K562 (cell line): ENCODE results near the gene ARFGEF2. TPM values are rescaled to one million over a fixed set of nuclear protein-coding genes. Genes with fewer than 3 reads are reported as not detected.

Source experiments
- ATAC-seq: fragments of 200-7000 bp; cut with Tn5 transposase; 3 replicates; pipeline ENCODE4 v1.9.1; 2020; ENCODE audit warnings: moderate library complexity
- BruUV-seq: library from RNA; stranded (reverse); fragments of 400-500 nt; replicated peaks from 2 replicates; lab custom pipeline; 2021; lab: Mats Ljungman, UMichigan
- CTCF ChIA-PET: fragments of 300-600 bp; formaldehyde crosslinking; extraction: SDS; loops from one replicate; lab custom pipeline; 2021; ENCODE audit warnings: low intra/inter-chr PET ratio; lab: Yijun Ruan, JAX
- POLR2A ChIA-PET: fragments of 300-600, 350-650 bp; sonication (Branson Sonifier 250); formaldehyde crosslinking; extraction: SDS; loops from one replicate; lab custom pipeline; 2021; ENCODE audit warnings: antibody characterized with exemption, inconsistent platforms; lab: Yijun Ruan, JAX
- DNase-seq, 4 experiments: peaks; one replicate each; pipeline versions ENCODE4 v3.0.0 to v3.0.0-alpha.2; 2011 to 2018; ENCODE audit warnings: low spot score in 3 of 4, mixed read lengths in 3 of 4; ENCODE audit errors: extremely low read depth in 1 of 4
- FAIRE-seq: peaks from 2 replicates; lab custom pipeline; 2011; peaks lifted over from hg19 to GRCh38; lab: Jason Lieb, UNC
- H2AFZ ChIP-seq: 2 replicates; pipeline ENCODE4 v1.6.0; 2011; ENCODE audit warnings: low read depth, low read length, control low read depth, inconsistent platforms
- H3K27ac ChIP-seq: fragments of 200-600 bp; 3 replicates; pipeline ENCODE4 v1.8.0; 2011; ENCODE audit warnings: low read depth, mild to moderate bottlenecking, control low read depth, inconsistent platforms, low read length, moderate library complexity, mixed read lengths; ENCODE audit errors: extremely low read depth
- H3K27me3 ChIP-seq, 2 experiments: fragments of 300-600 bp in 1 of 2; 2 replicates in 1 of 2; 3 replicates in 1 of 2; pipeline versions ENCODE4 v1.6.0 to v1.8.0; 2011; ENCODE audit warnings: inconsistent platforms in 2 of 2, low read length in 2 of 2, mild to moderate bottlenecking in 1 of 2, mixed read lengths in 1 of 2, moderate library complexity in 1 of 2; ENCODE audit not compliant: control insufficient read depth in 2 of 2, insufficient read depth in 2 of 2
- H3K36me3 ChIP-seq: fragments of 300-600 bp; 3 replicates; pipeline ENCODE4 v1.8.0; 2011; ENCODE audit warnings: mild to moderate bottlenecking, low read length, inconsistent platforms; ENCODE audit not compliant: control insufficient read depth, insufficient read depth
- H3K4me1 ChIP-seq, 2 experiments: fragments of 200-600 bp in 1 of 2; replicated peaks in 1 of 2; 2 replicates in 1 of 2; 3 replicates in 1 of 2; pipeline versions ENCODE4 v1.5.1 to v1.8.0; 2011; ENCODE audit warnings: inconsistent platforms in 2 of 2, low read length in 2 of 2, mild to moderate bottlenecking in 1 of 2, mixed read lengths in 1 of 2, moderate library complexity in 1 of 2; ENCODE audit not compliant: control insufficient read depth in 2 of 2, insufficient read depth in 2 of 2
- H3K4me2 ChIP-seq: 2 replicates; pipeline ENCODE4 v1.6.1; 2011; ENCODE audit warnings: low read length, control low read depth, inconsistent platforms, mixed read lengths; ENCODE audit not compliant: insufficient read depth
- H3K4me3 ChIP-seq: fragments of 200-600 bp; sonication (generic), shearing (Covaris generic); 2 replicates; pipeline ENCODE4 v1.5.1; 2016; ENCODE audit warnings: control low read depth, inconsistent platforms
- H3K79me2 ChIP-seq: fragments of 200-600 bp; 3 replicates; pipeline ENCODE4 v1.8.0; 2011; ENCODE audit warnings: low read length, inconsistent platforms; ENCODE audit not compliant: control insufficient read depth, insufficient read depth
- H3K9ac ChIP-seq, 2 experiments: 2 replicates each; pipeline versions ENCODE4 v1.6.0 to v1.6.1; 2011; ENCODE audit warnings: low read depth in 2 of 2, low read length in 2 of 2, control low read depth in 1 of 2, inconsistent platforms in 1 of 2, mild to moderate bottlenecking in 1 of 2, mixed read lengths in 1 of 2; ENCODE audit not compliant: insufficient read depth in 1 of 2
- H3K9me1 ChIP-seq: one replicate; pipeline ENCODE4 v1.6.0; 2011; ENCODE audit warnings: inconsistent platforms, mild to moderate bottlenecking, low read length, moderate library complexity; ENCODE audit not compliant: control insufficient read depth, insufficient read depth
- H3K9me3 ChIP-seq: replicated peaks from 2 replicates; pipeline ENCODE4 v1.5.1; 2011; ENCODE audit warnings: low read depth, low read length, inconsistent platforms; ENCODE audit not compliant: control insufficient read depth, insufficient read depth
- H4K20me1 ChIP-seq: replicated peaks from 2 replicates; pipeline ENCODE4 v1.6.1; 2011; ENCODE audit warnings: low read length, inconsistent platforms, mixed read lengths; ENCODE audit not compliant: control insufficient read depth, insufficient read depth
- DACH1 ChIP-seq: fragments of 450-650 bp; IDR thresholded peaks from 2 replicates; pipeline ENCODE4 v1.6.1; 2018; ENCODE audit not compliant: partially characterized antibody
- ELF1 ChIP-seq: fragments of 200-800 bp; sonication (Bioruptor generic); IDR thresholded peaks from 2 replicates; pipeline ENCODE4 v1.6.1; 2016; ENCODE audit warnings: missing genetic modification characterization, missing compliant biosample characterization
- HMG20A ChIP-seq: fragments of 450-650 bp; formaldehyde crosslinking; conservative IDR thresholded peaks from 2 replicates; pipeline ENCODE4 v1.4.0; 2020; ENCODE audit warnings: mild to moderate bottlenecking, mixed read lengths
- KLF10 ChIP-seq: fragments of 250-450 bp; sonication (Bioruptor Pico); IDR thresholded peaks from 2 replicates; pipeline ENCODE4 v1.6.1; 2021; ENCODE audit warnings: matching md5 sums
- MEIS2 ChIP-seq: fragments of 450-650 bp; IDR thresholded peaks from 2 replicates; pipeline ENCODE4 v1.6.1; 2014; ENCODE audit warnings: mild to moderate bottlenecking; ENCODE audit not compliant: partially characterized antibody
- NCOA4 ChIP-seq: fragments of 450-650 bp; IDR thresholded peaks from 2 replicates; pipeline ENCODE4 v1.6.1; 2018; ENCODE audit warnings: mild to moderate bottlenecking; ENCODE audit not compliant: partially characterized antibody
- NFRKB ChIP-seq: fragments of 450-650 bp; IDR thresholded peaks from 2 replicates; pipeline ENCODE4 v1.6.1; 2016; ENCODE audit warnings: low read depth
- SMARCA5 ChIP-seq: fragments of 450-650 bp; IDR thresholded peaks from 2 replicates; pipeline ENCODE4 v1.6.1; 2016
- UBTF ChIP-seq, 2 experiments: IDR thresholded peaks; 2 replicates each; pipeline ENCODE4 v1.6.1; 2012; ENCODE audit warnings: improper control_type of control experiment in 2 of 2, low read depth in 2 of 2, low read length in 2 of 2, borderline replicate concordance in 1 of 2
- WGBS: fragments of 100-300 bp; shearing (Covaris generic); methylation state at CpG from one replicate; pipeline ENCODE4 v1.1.6; 2016; ENCODE audit warnings: low coverage, mixed read lengths; ENCODE audit not compliant: insufficient coverage; ENCODE audit errors: missing lambda C conversion rate; 5-methylcytosine and 5-hydroxymethylcytosine counted together
- in situ Hi-C: fragments of 300-500 bp; cut with MboI; formaldehyde crosslinking; loops from 4 replicates; pipeline ENCODE4 v1.15.0; 2018; ENCODE audit warnings: inconsistent platforms, mixed read lengths
- intact Hi-C: fragments of 100-400 bp; cut with micrococcal nuclease; formaldehyde crosslinking; loops from 2 replicates; pipeline ENCODE4 v1.14.2; 2022
- polyA plus RNA-seq, 8 experiments: library from polyadenylated mRNA; depleted of rRNA in 4 of 8; stranded (reverse) in 5 of 8; unstranded in 3 of 8; fragments of >200 nt; fragmentation: Nextera tagmentation in 2 of 8; fragmentation: Illumina TruSeq in 1 of 8; extraction: Ambion mirVana in 2 of 8; extraction: Trizol in 1 of 8; gene quantifications; 2 replicates each; pipeline versions ENCODE4 v1.2.1 to v1.2.3, GENCODE V29; 2011 to 2014; ENCODE audit warnings: inconsistent platforms in 1 of 8, missing spikeins in 1 of 8
- total RNA-seq, 7 experiments: library from RNA; depleted of rRNA in 6 of 7; stranded (reverse); fragments of >200 nt in 6 of 7; fragmentation: Illumina TruSeq in 2 of 7; extraction: Trizol in 2 of 7; gene quantifications; 2 replicates each; pipeline versions ENCODE4 v1.2.1 to v1.2.3, GENCODE V29; 2011 to 2021; ENCODE audit warnings: low replicate concordance in 1 of 7

Gene ARFGEF2
- total and polyA plus RNA-seq, 9 of the 15 experiments (the other 6 are each of a cell fraction or from before 2014, with no cell fraction given): 4.2 to 18.8 (median 13.7) TPM

- BruUV-seq: no TSS peak
- 98% methylated on average over 3 of the region's 3 CpGs for WGBS
- ChIA-PET CTCF (no interaction called here), POLR2A (interaction anchor here (0.7 kb wide), 1 partner anchor 316 kb away, joined by 3 read pairs; no protein-coding TSS in a partner anchor)
- H3K4me3 ChIP-seq: no peak overlapping the region
- H2AFZ ChIP-seq: no peak overlapping the region
- H3K9me3 ChIP-seq: no peaks in the 10 kb centered on the region
- no peak overlapping the region for H3K9ac ChIP-seq
- TF ChIP-seq ELF1: no peak
- FAIRE-seq (no peak), ATAC-seq (no peak), DNase-seq (no peak)
- no peaks in the 10 kb centered on the region for H3K9me1 ChIP-seq
- no peaks in the 10 kb centered on the region for H3K27me3 ChIP-seq
- H3K4me2 ChIP-seq: no peak overlapping the region
- H3K79me2 ChIP-seq: no peaks in the 10 kb centered on the region
- intact Hi-C loops (no loop called here), in situ Hi-C loops (no loop called here)
- H4K20me1 ChIP-seq: no peaks in the 10 kb centered on the region
- H3K4me1 ChIP-seq: no peaks in the 10 kb centered on the region
- peaks cover 66% of the 10 kb centered on the region for H3K36me3 ChIP-seq
- H3K27ac ChIP-seq: no peak overlapping the region
Observed at GRCh38 chr20:48972816-48973215, 51.3 kb downstream of the ARFGEF2 start.

GRCh38 chr20:48975955-48976354 lies 54.4 kb downstream of the ARFGEF2 start:
- 93% methylated on average over 9 of the region's 9 CpGs for WGBS
- CTCF ChIA-PET: no interaction called here
- no peak for FAIRE-seq
- H3K4me1 ChIP-seq: no peaks in the 10 kb centered on the region
- H3K9me1 ChIP-seq: no peaks in the 10 kb centered on the region
- no peaks in the 10 kb centered on the region for H3K79me2 ChIP-seq
- H3K27ac ChIP-seq: no peak overlapping the region
- no peak for DNase-seq
- no peaks in the 10 kb centered on the region for H4K20me1 ChIP-seq
- TF ChIP-seq DACH1 (no peak), UBTF (IDR thresholded peaks at IDR 0.05; ENCODE audit: borderline replicate concordance in 1 of 2, low read depth in 2 of 2, low read length in 2 of 2) (no peak), MEIS2 (no peak), SMARCA5 (no peak), NCOA4 (no peak), KLF10 (CRISPR knock-in tag) (no peak), HMG20A (CRISPR knock-in tag) (no peak), NFRKB (no peak)
- POLR2A ChIA-PET: interaction anchor here (0.6 kb wide), 1 partner anchor 53 kb away, joined by 3 read pairs; no protein-coding TSS in a partner anchor
- in situ Hi-C loops (no loop called here), intact Hi-C loops (no loop called here)
- peaks cover 43% of the 10 kb centered on the region for H3K36me3 ChIP-seq
- no TSS peak for BruUV-seq
- no peak overlapping the region for H3K9ac ChIP-seq
- no peaks in the 10 kb centered on the region for H3K9me3 ChIP-seq
- H3K27me3 ChIP-seq: no peaks in the 10 kb centered on the region
- no peak overlapping the region for H2AFZ ChIP-seq
- ATAC-seq: no peak
- H3K4me2 ChIP-seq: no peak overlapping the region
- H3K4me3 ChIP-seq: no peak overlapping the region
